HepG2 (cell line): ENCODE measurements around the gene KANSL1. TPM values are rescaled to one million over a fixed set of nuclear protein-coding genes. Genes with fewer than 3 reads are reported as not detected.

Experiments
- FOSL2 ChIP-seq: sonication (generic); formaldehyde crosslinking; IDR thresholded peaks from 2 replicates; pipeline ENCODE4 v1.4.0; 2020; ENCODE audit warnings: missing genetic modification reagents
- GATA4 ChIP-seq: sonication (generic); IDR thresholded peaks from 2 replicates; pipeline ENCODE4 v1.6.1; 2016; ENCODE audit warnings: antibody characterized with exemption, low read depth, borderline replicate concordance
- HBP1 ChIP-seq: IDR thresholded peaks from 2 replicates; pipeline ENCODE4 v1.6.1; 2016; ENCODE audit warnings: low read depth, control low read depth
- HNRNPL ChIP-seq: fragments of 200-400 bp; formaldehyde crosslinking; IDR thresholded peaks from 2 replicates; pipeline ENCODE4 v1.6.1; 2017; ENCODE audit warnings: mild to moderate bottlenecking, low read depth, low read length
- MBD4 ChIP-seq: IDR thresholded peaks from 2 replicates; pipeline ENCODE4 v1.6.1; 2012; ENCODE audit warnings: low read length, inconsistent platforms, borderline replicate concordance
- MEIS1 ChIP-seq: sonication (generic); formaldehyde crosslinking; IDR thresholded peaks from 2 replicates; pipeline ENCODE4 v1.9.0; 2021; ENCODE audit warnings: mild to moderate bottlenecking, missing genetic modification reagents, moderate library complexity, borderline replicate concordance
- MIXL1 ChIP-seq: IDR thresholded peaks from 2 replicates; pipeline ENCODE4 v1.6.1; 2016
- MXI1 ChIP-seq: IDR thresholded peaks from 3 replicates; pipeline ENCODE4 v1.6.1; 2012; ENCODE audit warnings: low read depth, low read length, inconsistent platforms, borderline replicate concordance
- NCOR1 ChIP-seq: fragments of 200-600 bp; sonication (generic); IDR thresholded peaks from 2 replicates; pipeline ENCODE4 v1.7.0; 2017; ENCODE audit warnings: antibody characterized with exemption, low read length, borderline replicate concordance
- NR1H2 ChIP-seq: sonication (generic); formaldehyde crosslinking; IDR thresholded peaks from 2 replicates; pipeline ENCODE4 v1.8.1; 2022; ENCODE audit warnings: low read depth, missing genetic modification reagents, borderline replicate concordance
- PCBP1 ChIP-seq: fragments of 200-400 bp; formaldehyde crosslinking; IDR thresholded peaks from 2 replicates; pipeline ENCODE4 v1.6.1; 2017; ENCODE audit warnings: mild to moderate bottlenecking, low read depth, low read length, borderline replicate concordance
- PCBP2 ChIP-seq: fragments of 200-400 bp; formaldehyde crosslinking; optimal IDR thresholded peaks from 2 replicates; pipeline ENCODE3; 2018; ENCODE audit warnings: low read length, low read depth; ENCODE audit not compliant: poor library complexity, severe bottlenecking
- POGK ChIP-seq: sonication (generic); formaldehyde crosslinking; conservative IDR thresholded peaks from 2 replicates; pipeline ENCODE4 v1.8.0; 2022; ENCODE audit warnings: mild to moderate bottlenecking, moderate library complexity, missing genetic modification reagents
- RARA ChIP-seq: IDR thresholded peaks from 2 replicates; pipeline ENCODE4 v1.6.1; 2016; ENCODE audit warnings: missing genetic modification reagents, missing compliant biosample characterization
- RELA ChIP-seq: sonication (generic); formaldehyde crosslinking; IDR thresholded peaks from 2 replicates; pipeline ENCODE4 v1.4.0; 2020; ENCODE audit warnings: missing genetic modification reagents
- RXRA ChIP-seq: sonication (generic); formaldehyde crosslinking; IDR thresholded peaks from 2 replicates; pipeline ENCODE4 v1.5.1; 2020; ENCODE audit warnings: missing genetic modification reagents
- SNAPC2 ChIP-seq: sonication (generic); formaldehyde crosslinking; IDR thresholded peaks from 2 replicates; pipeline ENCODE4 v1.8.1; 2022; ENCODE audit warnings: mild to moderate bottlenecking, missing genetic modification reagents
- SNRNP70 ChIP-seq: fragments of 200-400 bp; formaldehyde crosslinking; IDR thresholded peaks from 2 replicates; pipeline ENCODE4 v1.6.1; 2017; ENCODE audit warnings: mild to moderate bottlenecking, low read depth, low read length, moderate library complexity
- THRA ChIP-seq: sonication (generic); formaldehyde crosslinking; IDR thresholded peaks from 2 replicates; pipeline ENCODE4 v1.4.0; 2020; ENCODE audit warnings: missing genetic modification reagents, borderline replicate concordance
- ZFP36L2 ChIP-seq: sonication (generic); formaldehyde crosslinking; IDR thresholded peaks from 2 replicates; pipeline ENCODE4 v1.4.0; 2020; ENCODE audit warnings: missing genetic modification reagents
- ZFYVE20 ChIP-seq: sonication (generic); formaldehyde crosslinking; IDR thresholded peaks from 2 replicates; pipeline ENCODE4 v1.8.0; 2023; ENCODE audit warnings: low read depth, mild to moderate bottlenecking, moderate library complexity, missing genetic modification reagents, borderline replicate concordance
- ZKSCAN1 ChIP-seq: fragments of 150-350 bp; IDR thresholded peaks from 2 replicates; pipeline ENCODE4 v1.6.1; 2014; ENCODE audit warnings: low read length
- ZMYM4 ChIP-seq: sonication (generic); formaldehyde crosslinking; IDR thresholded peaks from 2 replicates; pipeline ENCODE4 v1.8.1; 2023; ENCODE audit warnings: mild to moderate bottlenecking, missing genetic modification reagents
- ZNF276 ChIP-seq: sonication (generic); formaldehyde crosslinking; IDR thresholded peaks from 2 replicates; pipeline ENCODE4 v1.4.0; 2020; ENCODE audit warnings: mild to moderate bottlenecking, low read depth, missing genetic modification reagents
- ZNF550 ChIP-seq: sonication (generic); formaldehyde crosslinking; IDR thresholded peaks from 2 replicates; pipeline ENCODE4 v1.4.0; 2020; ENCODE audit warnings: mild to moderate bottlenecking, missing genetic modification reagents, borderline replicate concordance
- ZSCAN12 ChIP-seq: sonication (generic); formaldehyde crosslinking; IDR thresholded peaks from 2 replicates; pipeline ENCODE4 v1.9.0; 2021; ENCODE audit warnings: mild to moderate bottlenecking, missing genetic modification reagents
- ZSCAN25 ChIP-seq: sonication (generic); formaldehyde crosslinking; IDR thresholded peaks from 2 replicates; pipeline ENCODE4 v1.8.0; 2022; ENCODE audit warnings: mild to moderate bottlenecking, missing genetic modification reagents
- polyA plus RNA-seq, 8 experiments: library from polyadenylated mRNA; depleted of rRNA in 3 of 8; stranded (reverse) in 7 of 8; unstranded in 1 of 8; fragments of >200 nt; fragmentation: Illumina TruSeq in 4 of 8; extraction: Trizol in 4 of 8; gene quantifications; 2 replicates each; pipeline versions ENCODE4 v1.2.1 to v1.2.3, GENCODE V29; 2011 to 2016; ENCODE audit warnings: low read depth in 4 of 8, missing spikeins in 1 of 8, mixed read lengths in 1 of 8; ENCODE audit not compliant: insufficient read depth in 1 of 8
- total RNA-seq, 5 experiments: library from RNA; depleted of rRNA; stranded (reverse); fragments of >200 nt; fragmentation: Illumina TruSeq; extraction: Trizol; gene quantifications; 2 replicates each; pipeline ENCODE4 v1.2.3, GENCODE V29; 2016; ENCODE audit warnings: low read depth in 1 of 5

KANSL1 gene
- total and polyA plus RNA-seq, 2 of the 13 experiments (the other 11 are each of a cell fraction or from before 2014, with no cell fraction given), result 24.0 to 59.6 TPM

- TF ChIP-seq THRA (CRISPR knock-in tag) (peak; percentile 92; the same call in 1 of the 2 replicates), NR1H2 (no peak), SNAPC2 (CRISPR knock-in tag) (no peak), PCBP2 (no peak), ZFP36L2 (CRISPR knock-in tag) (no peak), ZNF276 (CRISPR knock-in tag) (no peak), RXRA (CRISPR knock-in tag) (peak; percentile 93), ZSCAN12 (CRISPR knock-in tag) (no peak), ZSCAN25 (no peak), FOSL2 (no peak), PCBP1 (no peak), ZMYM4 (0 out of 2 replicates have a peak, but pooled peaks have one; percentile 27), NCOR1 (no peak), HBP1 (CRISPR knock-in tag) (no peak), ZFYVE20 (0 out of 2 replicates have a peak, but pooled peaks have one; percentile 5), MXI1 (no peak), ZNF550 (CRISPR knock-in tag) (peak; percentile 54; the same call in 1 of the 2 replicates), POGK (no peak), HNRNPL (0 out of 2 replicates have a peak, but pooled peaks have one; percentile 57), RARA (CRISPR knock-in tag) (peak; percentile 65; the same call in 1 of the 2 replicates), ZKSCAN1 (no peak), MIXL1 (CRISPR knock-in tag) (no peak), SNRNP70 (no peak), MBD4 (no peak), RELA (CRISPR knock-in tag) (no peak), GATA4 (no peak), MEIS1 (CRISPR knock-in tag) (peak; percentile 61; the same call in 1 of the 2 replicates)
These were observed 180.1 kb downstream of the KANSL1 start (continued) for GRCh38 chr17:46013127-46013501.
